HG02973 (cell line): Measurements from ENCODE around the gene LCTL.

Experiments
- ATAC-seq: cut with Tn5 transposase; IDR thresholded peaks from one replicate; pipeline ENCODE4 v1.9.1; 2021; ENCODE audit warnings: moderate library complexity; ENCODE audit not compliant: unreplicated experiment

LCTL gene

DNA sequence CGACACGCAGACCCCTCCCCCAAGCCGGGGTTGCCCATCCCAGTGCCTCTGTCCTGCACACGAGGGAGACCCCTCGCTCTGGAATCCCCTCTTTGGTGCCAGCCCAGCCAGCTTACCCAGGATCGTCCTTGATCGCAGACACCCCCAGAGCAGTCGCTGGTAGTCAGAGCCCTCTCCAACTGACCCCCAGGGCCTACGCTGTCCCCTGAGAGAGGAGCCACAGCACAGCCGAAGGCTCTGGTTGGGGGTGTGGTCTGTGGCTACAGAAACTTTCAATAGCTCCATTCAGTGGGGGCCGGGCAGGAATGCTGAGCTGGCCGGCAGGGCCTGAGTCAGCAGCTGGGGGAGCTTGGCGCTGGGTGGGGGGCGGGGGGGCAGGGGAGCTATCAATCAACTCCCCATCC lies at the start of gene LCTL:
TSS of gene LCTL (minus strand) at position 258 of the 404 bp plus-strand sequence. CDS start 633 bp downstream, outside the sequence.
- no peak for ATAC-seq

DNA sequence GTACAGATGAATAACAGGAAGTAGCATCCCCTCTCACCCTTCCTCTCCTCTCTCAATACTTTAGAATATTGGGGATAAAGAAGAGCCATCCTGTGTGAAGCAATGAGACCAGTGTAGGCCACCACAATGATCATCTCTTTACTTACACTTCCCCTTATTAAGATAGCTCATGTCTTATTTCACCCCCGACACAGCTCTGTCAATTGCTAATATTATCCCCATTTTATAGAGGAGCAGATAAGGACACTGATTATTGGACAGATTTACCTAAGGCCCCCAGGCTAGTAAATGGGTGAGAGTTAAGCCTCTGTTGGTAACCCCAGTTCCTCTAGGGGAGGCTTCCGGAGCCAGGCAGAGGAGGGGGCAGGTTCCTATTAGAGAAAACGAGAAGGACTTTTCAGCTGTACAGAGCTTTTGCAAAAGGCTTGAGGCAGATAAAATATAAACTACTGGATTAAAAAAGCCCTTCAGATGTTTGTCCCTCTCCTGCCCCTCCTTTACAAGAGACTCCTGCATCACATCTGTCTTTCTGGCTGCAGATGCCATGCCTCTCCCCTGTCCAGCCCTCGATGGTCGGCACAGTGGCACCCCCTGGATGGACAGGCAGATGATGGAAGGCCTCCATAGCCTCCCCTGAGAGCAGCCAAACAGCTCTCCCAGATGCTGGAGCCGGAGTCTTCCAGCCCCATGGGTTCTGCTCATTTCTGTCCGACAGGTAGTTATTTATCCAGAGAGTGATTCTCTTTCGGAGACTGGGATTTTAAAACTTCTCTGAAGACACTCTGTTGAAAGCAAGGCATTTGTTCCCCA lies 49.4 kb upstream of the LCTL start:
- no peak for ATAC-seq

GRCh38 chr15:66614456-66614855 lies 48.7 kb upstream of the LCTL start:
- no peak for ATAC-seq

GRCh38 chr15:66613743-66614142 lies 47.9 kb upstream of the LCTL start:
- no peak for ATAC-seq

GRCh38 chr15:66611257-66612053 lies 45.7 kb upstream of the LCTL start:
- ATAC-seq: no peak

GRCh38 chr15:66609876-66610275 lies 44.1 kb upstream of the LCTL start:
- ATAC-seq: no peak

DNA sequence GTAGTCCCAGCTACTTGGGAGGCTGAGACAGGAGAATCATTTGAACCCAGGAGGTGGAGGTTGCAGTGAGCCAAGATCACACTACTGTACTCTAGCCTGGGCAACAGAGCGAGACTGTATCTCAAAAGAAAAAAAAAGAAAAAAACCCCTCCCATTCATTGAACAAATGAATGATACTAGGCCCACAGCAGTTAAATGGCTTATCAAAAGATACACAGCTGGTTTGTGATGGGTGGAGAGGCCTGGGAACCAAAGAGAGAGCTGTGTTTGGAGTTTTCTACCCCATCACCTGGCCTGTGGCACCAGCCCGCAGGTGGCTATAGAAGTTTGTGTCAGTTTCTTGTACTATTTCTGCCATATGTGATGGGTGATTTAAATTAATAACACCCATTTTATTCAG lies 43.1 kb upstream of the LCTL start:
- no peak for ATAC-seq

DNA sequence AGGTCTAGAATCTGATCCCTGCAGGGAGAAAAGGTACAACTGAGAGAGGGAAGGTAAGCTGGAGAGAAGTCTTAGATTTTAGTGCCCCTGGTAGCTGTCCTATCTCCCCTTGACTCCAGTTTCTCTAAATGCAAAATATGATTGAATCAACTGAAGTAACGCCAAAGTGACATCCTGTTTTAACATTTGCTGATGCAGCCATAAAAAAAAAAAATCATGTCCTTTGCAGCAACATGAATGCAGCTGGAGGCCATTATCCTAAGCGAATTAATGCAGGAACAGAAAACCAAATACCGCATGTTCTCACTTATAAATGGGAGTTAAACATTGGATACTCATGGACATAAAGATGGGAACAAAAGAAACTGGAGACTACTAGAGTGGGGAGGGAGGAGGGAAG lies 42.4 kb upstream of the LCTL start:
- ATAC-seq: no peak

DNA sequence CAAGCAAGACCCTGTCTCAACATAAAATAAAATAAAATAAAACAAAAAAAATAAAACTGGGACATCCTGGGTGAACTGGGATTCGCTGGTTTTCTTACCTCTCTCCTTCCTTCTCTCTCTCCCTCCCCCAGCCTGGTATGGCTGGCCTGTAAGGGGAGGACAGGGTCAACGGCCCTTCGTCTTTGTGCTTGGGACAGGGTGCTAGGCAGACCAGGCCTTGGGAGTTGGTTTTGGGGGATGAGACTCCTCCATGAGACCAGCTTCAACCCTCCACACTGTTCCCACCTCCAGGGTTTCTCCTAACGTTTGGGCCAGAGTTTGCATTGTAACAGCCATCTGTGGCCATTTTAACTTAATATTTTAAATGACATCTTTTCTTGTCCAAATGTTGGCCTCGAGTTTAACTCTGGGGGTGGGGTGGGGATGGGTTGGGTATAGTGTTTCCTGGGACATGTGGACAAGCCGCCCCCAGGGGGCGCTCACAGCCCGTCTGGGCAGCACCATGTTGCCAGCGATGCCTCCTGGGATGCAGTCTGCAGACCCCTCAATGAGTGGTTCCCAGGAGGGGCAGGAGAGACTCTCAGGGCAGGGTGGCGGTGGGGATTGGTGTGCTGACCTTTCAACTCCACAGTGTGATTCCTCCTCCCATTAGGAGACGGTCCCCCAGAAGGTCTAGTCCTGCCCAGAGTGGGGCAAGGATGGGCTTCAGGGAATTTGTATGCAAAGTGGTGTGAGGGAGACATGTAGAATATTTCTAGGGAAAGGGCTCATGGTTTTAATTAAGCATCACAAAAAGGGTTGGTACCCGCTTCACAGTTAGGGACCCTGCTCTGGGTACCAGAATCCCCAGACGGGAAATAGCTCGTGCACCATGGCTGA lies 37.7 kb upstream of the LCTL start:
- ATAC-seq: no peak

DNA sequence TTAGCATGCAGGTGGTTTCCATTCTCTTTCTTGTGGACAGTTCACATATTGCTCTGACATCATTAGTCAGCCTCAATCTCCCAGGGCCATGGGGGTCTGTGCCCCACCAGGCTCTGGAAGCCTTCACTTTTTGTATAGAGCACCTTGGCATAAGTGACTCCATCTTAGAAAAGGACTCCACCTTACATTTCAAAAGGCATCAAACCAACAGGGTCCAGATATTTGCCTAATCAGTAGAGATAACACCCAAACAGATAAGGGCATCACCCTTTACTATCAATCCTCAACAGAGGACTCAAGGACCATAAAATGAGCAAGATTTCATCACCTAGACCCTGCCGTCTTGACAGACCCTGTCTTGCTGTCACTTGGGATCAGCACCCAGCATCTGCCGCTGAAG lies 35.7 kb upstream of the LCTL start:
- no peak for ATAC-seq

- no peak for ATAC-seq
Measured at GRCh38 chr15:66600240-66600627, 34.4 kb upstream of the LCTL start.

DNA sequence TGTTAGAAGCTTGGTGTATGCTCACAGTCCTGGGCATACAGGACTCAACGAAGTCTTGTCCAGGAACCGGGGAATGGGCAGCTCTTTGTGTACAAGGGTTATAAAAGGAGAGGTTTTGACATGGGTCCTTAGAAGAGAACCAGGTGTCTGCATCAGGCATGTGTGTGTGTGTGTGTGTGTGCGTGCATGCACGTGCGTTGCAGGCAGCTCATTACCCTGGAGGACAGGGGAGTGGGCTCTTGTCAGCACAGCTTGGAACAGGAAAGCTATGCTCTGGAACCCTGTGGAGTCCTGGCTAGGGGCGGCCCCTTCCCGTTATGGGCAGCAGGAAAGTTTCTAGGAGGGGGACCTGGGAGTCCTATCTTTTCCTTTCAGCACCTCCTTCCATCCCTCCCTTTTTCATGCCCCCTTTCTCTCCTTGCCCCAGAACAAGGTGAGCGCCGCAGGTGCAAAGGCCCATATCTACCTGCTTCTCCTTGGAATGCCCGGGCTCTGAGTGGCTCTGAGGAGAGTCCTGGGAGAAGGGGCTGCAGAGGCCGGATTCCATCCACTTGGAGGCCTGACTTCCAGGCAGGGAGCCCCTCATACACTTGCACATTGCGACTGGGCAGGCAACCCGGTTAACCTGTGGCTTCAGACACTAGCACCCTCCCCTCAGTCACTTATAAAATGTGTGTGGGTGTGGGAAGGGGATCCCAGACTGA lies 33.9 kb upstream of the LCTL start:
- ATAC-seq: no peak

- ATAC-seq: no peak
Measured at GRCh38 chr15:66598095-66598815, 32.5 kb upstream of the LCTL start.

DNA sequence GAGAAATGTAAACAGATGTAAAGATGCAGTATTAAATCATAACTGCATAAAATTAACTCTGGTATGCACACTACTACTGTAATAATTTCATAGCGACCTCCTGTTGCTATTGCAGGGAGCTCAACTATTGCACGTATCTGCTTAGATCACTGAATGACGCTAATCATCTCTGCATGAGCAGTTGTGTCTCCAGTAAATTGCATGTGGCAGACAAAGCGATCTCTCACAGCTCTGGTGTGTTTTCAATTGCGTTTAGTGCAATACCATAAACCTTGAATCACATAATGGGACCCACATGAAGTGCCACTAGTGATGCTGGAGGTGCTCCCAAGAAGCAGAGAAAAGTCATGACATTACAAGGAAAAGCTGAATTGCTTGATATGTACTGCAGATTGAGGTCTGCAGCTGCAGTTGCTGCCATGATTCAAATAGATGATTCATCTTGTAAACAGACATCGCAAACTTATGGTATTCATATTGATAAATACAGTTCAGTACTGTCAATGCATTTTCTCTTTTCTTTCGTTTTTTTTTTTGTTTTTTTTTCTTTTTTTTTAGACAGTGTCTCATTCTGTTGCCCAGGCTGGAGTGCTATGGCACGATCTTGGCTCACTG lies 30.2 kb upstream of the LCTL start:
- ATAC-seq: no peak

DNA sequence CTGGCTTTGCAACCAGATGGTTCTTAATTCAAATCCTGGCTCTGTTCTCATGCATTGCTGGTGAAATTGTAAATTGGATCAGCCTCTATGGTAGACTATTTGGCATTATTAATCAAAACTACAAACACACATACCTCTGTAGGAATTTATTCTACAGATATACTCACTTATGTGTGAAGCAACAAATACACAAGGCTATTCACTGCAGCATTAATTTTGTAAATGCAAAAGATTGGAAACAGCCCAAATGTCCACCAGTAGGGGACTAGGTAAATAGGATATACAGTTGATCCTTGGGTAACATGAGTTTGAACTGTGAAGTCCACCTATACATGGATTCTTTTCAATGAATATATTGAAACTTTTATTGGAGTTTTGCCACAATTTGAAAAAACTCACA lies 29.5 kb upstream of the LCTL start:
- ATAC-seq: no peak

GRCh38 chr15:66594836-66595235 lies 29.0 kb upstream of the LCTL start:
- no peak for ATAC-seq

GRCh38 chr15:66594344-66594743 lies 28.5 kb upstream of the LCTL start:
- ATAC-seq: no peak

DNA sequence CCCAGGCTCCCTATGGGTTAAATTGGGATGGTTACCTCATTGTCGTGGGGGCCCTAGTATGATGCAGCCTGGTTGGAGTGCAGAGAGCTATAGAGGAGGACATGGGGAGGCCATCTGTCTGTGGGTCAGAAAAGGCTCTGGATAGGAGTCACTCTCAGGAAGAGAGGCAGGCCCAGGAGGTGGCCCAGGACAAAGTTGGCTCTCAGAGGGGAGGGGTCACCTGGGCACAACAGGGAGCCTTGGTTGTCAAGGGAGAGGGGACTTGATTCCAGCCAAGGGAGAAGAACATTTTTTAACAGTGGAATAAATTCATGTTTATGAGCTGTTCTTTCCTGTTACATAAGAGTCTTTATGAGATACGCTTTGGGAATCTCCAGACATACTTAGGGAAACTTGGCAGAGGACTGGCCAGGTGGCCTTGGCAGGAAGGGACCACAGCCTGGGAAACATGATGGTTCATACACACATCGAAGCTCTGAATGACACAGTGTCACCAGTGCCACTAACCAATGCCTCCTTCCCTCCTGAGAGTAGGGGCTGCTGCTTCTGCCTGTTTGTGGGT lies 27.5 kb upstream of the LCTL start:
- no peak for ATAC-seq

DNA sequence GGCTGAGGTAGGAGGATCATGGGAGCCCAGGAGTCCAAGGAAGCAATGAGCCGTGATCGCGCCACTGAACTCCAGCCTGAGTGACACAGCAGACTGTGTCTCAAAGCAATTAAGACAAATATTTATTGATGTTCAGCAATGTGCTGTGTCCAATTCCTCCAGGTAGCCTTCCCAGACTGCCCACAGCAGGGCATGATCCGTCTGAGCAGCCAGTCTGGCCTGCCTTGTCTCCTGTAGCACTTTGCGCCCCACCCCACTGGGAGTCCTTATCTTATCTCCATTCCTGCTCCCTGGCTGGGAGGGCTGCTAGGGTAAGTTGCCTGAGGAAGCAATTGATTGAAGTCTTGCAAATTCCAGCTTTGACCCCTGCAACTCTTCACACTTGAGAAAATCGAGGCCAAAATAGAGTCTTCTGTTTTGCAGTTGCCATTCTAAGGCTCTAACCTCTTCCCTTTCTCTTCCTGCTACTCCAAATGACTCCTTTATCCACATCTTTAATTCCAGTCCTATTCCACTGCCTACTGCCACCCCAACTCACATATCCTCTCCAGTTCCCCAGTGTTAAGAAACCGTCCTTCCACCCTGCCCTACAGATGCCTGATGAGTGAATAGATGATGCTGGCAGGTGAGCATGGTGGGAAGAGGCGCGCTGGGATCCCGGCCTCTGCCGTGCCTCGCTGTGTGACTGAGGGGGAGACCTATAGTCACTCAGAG lies 26.9 kb upstream of the LCTL start:
- ATAC-seq: no peak
